Bronchial epithelial cell (primary cell): ENCODE measurements around the gene PODXL. TPM values are rescaled to one million over a fixed set of nuclear protein-coding genes. Genes with fewer than 3 reads are reported as not detected.
A peak's percentile ranks its signal among the peaks of the same experiment; 100 is the strongest.

Experiments
- DNase-seq: peaks from one replicate; pipeline ENCODE4 v3.0.0-alpha.2; 2010; ENCODE audit warnings: low read depth
- FAIRE-seq: peaks from 2 replicates; lab custom pipeline; 2011; peaks lifted over from hg19 to GRCh38; lab: Jason Lieb, UNC
- H3K27me3 ChIP-seq: 2 replicates; pipeline ENCODE4 v1.5.1; 2011; ENCODE audit warnings: low read length; ENCODE audit not compliant: control insufficient read depth, insufficient read depth
- H3K36me3 ChIP-seq: 2 replicates; pipeline ENCODE4 v1.5.1; 2011; ENCODE audit warnings: low read length; ENCODE audit not compliant: control insufficient read depth, insufficient read depth
- H3K4me3 ChIP-seq: 2 replicates; pipeline ENCODE4 v1.5.1; 2011; ENCODE audit warnings: mild to moderate bottlenecking, low read depth, low read length, control low read depth
- total RNA-seq: library from RNA; depleted of rRNA; stranded (reverse); fragments of >200 nt; gene quantifications from 2 replicates; pipeline ENCODE4 v1.2.1, GENCODE V29; 2014
- TF ChIP-seq, protein P1 (sequence below): IDR thresholded peaks from 2 replicates; pipeline ENCODE4 v1.5.1; 2011; ENCODE audit warnings: mild to moderate bottlenecking, moderate library complexity, low read length, control low read depth, inconsistent platforms; ENCODE audit not compliant: insufficient read depth, severe bottlenecking

Gene PODXL
- total RNA-seq, 1 donor from 2014 or later, result 0.53 TPM

DNA sequence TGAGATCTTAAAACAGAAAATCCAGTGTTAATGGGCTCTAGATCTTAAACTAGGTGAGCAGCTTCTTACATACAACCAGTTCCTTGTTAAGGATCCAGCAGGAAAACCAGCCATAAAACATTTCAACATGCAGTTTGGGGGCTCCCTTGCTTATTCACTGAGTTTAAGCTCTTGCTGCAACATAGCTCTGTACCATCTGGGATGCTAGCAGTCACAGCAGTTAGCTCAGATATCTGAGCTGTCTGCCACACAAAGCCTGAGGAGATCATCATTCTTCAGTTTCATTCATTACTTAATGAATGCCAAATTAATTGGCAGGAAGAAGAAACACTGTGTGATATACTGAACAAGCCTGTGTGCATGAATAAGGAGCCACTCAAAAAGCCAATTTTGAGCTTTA lies 62.8 kb downstream of the PODXL start:
- TF ChIP-seq, protein P1, sequence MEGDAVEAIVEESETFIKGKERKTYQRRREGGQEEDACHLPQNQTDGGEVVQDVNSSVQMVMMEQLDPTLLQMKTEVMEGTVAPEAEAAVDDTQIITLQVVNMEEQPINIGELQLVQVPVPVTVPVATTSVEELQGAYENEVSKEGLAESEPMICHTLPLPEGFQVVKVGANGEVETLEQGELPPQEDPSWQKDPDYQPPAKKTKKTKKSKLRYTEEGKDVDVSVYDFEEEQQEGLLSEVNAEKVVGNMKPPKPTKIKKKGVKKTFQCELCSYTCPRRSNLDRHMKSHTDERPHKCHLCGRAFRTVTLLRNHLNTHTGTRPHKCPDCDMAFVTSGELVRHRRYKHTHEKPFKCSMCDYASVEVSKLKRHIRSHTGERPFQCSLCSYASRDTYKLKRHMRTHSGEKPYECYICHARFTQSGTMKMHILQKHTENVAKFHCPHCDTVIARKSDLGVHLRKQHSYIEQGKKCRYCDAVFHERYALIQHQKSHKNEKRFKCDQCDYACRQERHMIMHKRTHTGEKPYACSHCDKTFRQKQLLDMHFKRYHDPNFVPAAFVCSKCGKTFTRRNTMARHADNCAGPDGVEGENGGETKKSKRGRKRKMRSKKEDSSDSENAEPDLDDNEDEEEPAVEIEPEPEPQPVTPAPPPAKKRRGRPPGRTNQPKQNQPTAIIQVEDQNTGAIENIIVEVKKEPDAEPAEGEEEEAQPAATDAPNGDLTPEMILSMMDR, result no peak
- DNase-seq (no peak), FAIRE-seq (no peak)
- Histone ChIP-seq H3K36me3 (no peaks in the 10 kb centered on the region), H3K4me3 (no peak overlapping the region), H3K27me3 (no peaks in the 10 kb centered on the region)

GRCh38 chr7:131493081-131493480 lies 63.3 kb downstream of the PODXL start:
- H3K27me3 ChIP-seq, result no peaks in the 10 kb centered on the region
- DNase-seq (no peak), FAIRE-seq (no peak)
- TF ChIP-seq, protein P1, result no peak
- H3K4me3 ChIP-seq, result no peak overlapping the region
- no peaks in the 10 kb centered on the region for H3K36me3 ChIP-seq

DNA sequence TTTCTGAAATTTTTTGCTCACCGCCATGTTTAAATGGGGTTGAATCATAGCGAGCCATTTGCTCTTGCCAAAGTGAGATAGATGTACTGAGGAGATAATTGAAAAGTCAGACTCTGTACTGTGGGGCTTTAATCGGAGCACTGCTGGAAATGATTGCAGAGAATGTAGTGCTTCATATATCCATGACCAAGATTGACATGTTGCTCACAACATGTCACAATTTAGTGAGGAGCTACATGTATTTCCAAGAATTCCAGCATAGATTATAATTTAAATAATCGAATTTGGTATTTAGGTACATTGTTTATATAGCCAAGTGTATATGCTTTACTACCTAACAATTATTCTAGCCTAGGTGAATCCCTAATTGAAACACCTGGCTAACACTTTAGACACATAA lies 66.5 kb downstream of the PODXL start:
- DNase-seq, result no peak
- no peak for FAIRE-seq
- Histone ChIP-seq H3K27me3 (no peaks in the 10 kb centered on the region), H3K4me3 (no peak overlapping the region), H3K36me3 (no peaks in the 10 kb centered on the region)
- TF ChIP-seq, protein P1, result no peak

DNA sequence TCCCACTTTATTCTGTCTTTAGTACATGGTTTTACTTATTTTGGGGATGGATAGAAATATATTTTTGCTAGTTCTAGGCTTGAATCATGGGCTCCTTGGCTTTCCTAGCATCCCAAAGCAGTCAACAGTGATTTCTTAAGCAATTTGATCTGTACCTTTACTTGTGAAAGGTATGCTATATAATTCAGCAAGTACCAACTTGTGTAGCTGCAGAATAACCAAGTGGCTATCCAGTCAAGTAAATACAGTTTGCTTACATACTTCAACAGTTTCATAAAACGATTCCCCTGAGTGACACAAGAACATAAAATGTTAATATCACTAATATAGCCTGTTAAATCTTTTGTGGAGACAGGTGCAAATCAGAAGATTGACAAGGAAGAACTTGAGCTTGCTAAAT lies 67.2 kb downstream of the PODXL start:
- Histone ChIP-seq H3K27me3 (no peaks in the 10 kb centered on the region), H3K4me3 (no peak overlapping the region), H3K36me3 (no peaks in the 10 kb centered on the region)
- FAIRE-seq, result no peak
- TF ChIP-seq, protein P1, result no peak
- DNase-seq, result peak; percentile 68

- Histone ChIP-seq H3K36me3 (no peaks in the 10 kb centered on the region), H3K27me3 (no peaks in the 10 kb centered on the region), H3K4me3 (no peak overlapping the region)
- TF ChIP-seq, protein P1, result peak; percentile 22
- DNase-seq, result peak; percentile 18
- FAIRE-seq, result no peak
Measured at GRCh38 chr7:131488361-131488760, 68.1 kb downstream of the PODXL start.

DNA sequence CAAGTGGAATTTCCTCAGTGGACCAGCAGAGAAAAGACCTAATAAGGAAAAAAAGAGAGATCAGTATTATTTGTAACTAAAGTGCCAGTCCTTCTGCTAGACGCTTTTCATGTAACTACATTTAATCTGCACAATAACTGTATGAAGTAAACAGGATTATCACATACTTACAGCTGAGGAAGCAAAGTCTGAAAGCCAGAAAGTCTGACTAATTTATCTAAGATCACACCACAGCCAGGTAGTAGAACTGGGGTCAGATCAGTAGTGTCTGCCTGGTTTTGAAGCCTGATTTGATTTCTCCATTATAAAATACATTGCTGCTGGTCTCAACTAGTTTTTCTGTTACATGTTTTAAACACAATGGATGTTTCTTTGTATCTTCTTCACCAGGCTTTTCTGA lies 69.2 kb downstream of the PODXL start:
- DNase-seq (no peak), FAIRE-seq (no peak)
- TF ChIP-seq, protein P1, result no peak
- Histone ChIP-seq H3K4me3 (no peak overlapping the region), H3K36me3 (no peaks in the 10 kb centered on the region), H3K27me3 (no peaks in the 10 kb centered on the region)
